MM.1S (cell line): Measurements from ENCODE around the gene PROK1.

ENCODE experiments used
- EZH2 ChIP-seq: fragments of 300-600 bp; sonication (generic); optimal IDR thresholded peaks from 2 replicates; pipeline ENCODE3; 2017; ENCODE audit warnings: low read depth, mild to moderate bottlenecking, antibody characterized with exemption, low read length, mixed read lengths
- EZH2phosphoT487 ChIP-seq: fragments of 300-600 bp; sonication (generic); IDR thresholded peaks from 2 replicates; pipeline ENCODE4 v1.6.1; 2018; ENCODE audit warnings: antibody characterized with exemption, low read length
- TF ChIP-seq, protein P1 (sequence below): fragments of 300-600 bp; sonication (generic); IDR thresholded peaks from 2 replicates; pipeline ENCODE4 v1.5.1; 2016; ENCODE audit warnings: antibody characterized with exemption, low read length, mixed read lengths

DNA sequence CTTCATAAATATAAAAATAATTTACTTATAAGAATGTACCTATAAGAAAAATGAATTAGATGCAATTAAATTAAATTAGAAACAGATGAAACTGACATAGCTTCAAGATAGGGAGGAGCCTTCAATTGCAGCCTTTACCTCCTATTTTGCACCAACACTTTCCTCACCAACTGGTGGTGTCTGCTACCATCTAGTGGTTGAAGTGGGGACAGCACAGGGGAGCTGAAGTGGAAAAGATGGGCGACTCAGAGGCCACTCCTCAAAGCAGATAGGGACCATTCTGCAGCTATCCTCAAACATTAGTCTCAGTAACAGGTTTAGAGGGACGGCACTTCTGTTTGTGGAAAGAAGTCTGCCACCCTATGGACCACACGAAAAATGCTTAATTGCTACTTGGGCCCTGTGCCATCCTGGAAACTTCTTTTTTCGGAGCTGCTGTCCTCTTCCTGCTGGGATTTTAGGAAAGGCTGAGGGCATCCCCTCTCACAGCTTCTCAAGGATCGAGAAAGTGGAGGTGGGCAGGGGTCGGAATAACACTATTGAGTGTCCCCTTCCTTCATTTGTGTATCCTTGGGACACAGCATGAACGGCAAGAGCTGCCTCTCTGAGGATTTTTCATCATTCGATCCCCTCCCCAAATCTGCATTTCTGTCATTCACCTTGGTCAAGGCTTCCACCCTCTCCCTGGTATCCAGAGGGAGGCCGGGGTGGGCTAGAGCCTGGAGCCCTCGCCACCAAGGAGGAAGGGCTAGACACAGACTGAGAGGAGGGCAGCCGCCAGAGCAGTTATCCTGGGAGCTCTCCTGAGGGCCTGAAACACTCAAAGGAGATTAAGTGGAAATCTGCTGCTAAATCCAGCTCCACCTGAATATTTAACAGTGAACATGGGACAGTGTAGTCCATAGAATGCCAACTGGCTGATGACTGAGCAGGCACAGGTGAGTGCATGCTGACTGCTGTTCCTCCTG is 9.6 kb downstream of the PROK1 start:
- TF ChIP-seq, protein P1, sequence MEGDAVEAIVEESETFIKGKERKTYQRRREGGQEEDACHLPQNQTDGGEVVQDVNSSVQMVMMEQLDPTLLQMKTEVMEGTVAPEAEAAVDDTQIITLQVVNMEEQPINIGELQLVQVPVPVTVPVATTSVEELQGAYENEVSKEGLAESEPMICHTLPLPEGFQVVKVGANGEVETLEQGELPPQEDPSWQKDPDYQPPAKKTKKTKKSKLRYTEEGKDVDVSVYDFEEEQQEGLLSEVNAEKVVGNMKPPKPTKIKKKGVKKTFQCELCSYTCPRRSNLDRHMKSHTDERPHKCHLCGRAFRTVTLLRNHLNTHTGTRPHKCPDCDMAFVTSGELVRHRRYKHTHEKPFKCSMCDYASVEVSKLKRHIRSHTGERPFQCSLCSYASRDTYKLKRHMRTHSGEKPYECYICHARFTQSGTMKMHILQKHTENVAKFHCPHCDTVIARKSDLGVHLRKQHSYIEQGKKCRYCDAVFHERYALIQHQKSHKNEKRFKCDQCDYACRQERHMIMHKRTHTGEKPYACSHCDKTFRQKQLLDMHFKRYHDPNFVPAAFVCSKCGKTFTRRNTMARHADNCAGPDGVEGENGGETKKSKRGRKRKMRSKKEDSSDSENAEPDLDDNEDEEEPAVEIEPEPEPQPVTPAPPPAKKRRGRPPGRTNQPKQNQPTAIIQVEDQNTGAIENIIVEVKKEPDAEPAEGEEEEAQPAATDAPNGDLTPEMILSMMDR, result peak; percentile 72
- TF ChIP-seq EZH2 (no peak), EZH2phosphoT487 (no peak)
